ENCODE measurements around the gene ZNF408.

Gene ZNF408

DNA sequence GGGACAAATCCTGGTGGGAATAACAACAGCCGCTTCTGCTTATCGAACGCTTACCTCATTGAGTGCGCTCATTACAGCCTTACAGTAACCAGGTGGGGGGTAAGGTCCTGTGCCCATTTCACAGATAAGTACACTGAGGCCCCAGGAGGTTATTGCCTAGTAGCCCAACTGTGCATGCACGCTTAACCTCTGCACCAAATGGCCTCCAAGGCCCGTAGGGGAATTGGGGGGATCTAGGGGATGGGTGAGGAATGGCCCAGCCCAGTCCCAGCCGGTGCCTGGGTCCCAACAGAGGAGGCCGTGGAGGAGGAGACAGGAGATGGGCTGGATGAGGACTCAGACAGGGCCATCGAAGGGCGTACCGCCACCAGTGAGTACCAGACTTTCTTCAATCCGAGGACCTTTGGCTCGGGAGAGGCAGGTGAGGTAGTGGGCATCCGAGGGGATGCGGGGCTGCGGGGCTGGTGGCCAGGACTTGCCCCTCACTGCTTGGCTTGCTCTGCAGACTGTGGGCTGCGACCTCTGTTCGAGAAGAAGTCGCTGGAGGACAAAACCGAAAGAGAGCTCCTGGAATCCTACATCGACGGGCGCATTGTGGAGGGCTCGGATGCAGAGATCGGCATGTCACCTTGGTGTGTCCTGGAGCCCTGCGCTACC lies 25.5 kb downstream of the ZNF408 start:
- no peak for DNase-seq (ENCODE audit: low read depth in 2 of 2)

GRCh38 chr11:46727952-46728658 lies 27.3 kb downstream of the ZNF408 start:
- no peak for DNase-seq (ENCODE audit: low read depth in 2 of 2)

- no peak for DNase-seq (ENCODE audit: low read depth in 2 of 2)
Observed at GRCh38 chr11:46728659-46729040, 27.8 kb downstream of the ZNF408 start.

GRCh38 chr11:46729110-46730027 lies 28.5 kb downstream of the ZNF408 start:
- DNase-seq (ENCODE audit: low read depth in 2 of 2) = no peak

- no peak for DNase-seq (ENCODE audit: low read depth in 2 of 2)
Observed at GRCh38 chr11:46731545-46731944, 30.7 kb downstream of the ZNF408 start.

DNA sequence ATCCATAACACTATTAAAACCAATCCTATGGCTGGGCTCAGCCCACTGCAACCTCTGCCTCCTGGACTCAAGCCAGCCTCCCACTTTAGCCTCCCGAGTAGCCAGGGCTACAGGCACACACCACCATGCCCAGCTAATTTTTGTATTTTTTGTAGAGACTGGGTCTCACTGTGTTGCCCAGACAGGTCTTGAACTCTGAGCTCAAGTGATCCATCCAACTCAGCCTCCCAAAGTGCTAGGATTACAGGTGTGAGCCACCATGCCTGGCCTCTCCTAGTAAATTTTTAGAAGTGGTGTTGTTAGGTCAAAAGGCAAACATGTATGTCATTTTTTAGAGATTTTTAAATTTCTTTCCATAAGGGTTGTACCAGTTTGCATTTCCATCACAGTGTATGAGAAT lies 32.4 kb downstream of the ZNF408 start:
- DNase-seq (ENCODE audit: low read depth in 2 of 2) = no peak

DNA sequence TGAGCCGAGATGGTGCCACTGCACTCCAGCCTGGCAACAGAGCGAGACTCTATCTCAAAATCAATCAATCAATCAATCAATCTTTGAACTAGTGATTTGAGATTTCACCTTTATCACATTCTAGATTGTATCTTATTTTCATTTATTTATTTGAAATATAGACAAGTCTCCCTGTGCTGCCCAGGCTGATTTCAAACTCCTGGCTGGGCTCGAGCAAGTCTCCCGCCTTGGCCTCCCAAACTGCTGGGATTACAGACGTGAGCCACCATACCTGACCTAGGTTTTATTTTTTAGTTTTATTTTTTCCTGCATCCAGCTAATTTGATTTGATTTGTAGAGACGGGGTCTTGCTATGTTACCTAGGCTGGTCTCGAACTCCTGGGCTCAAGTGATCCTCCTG lies 35.3 kb downstream of the ZNF408 start:
- DNase-seq (ENCODE audit: low read depth in 2 of 2) = no peak

- no peak for DNase-seq (ENCODE audit: low read depth in 2 of 2)
Observed at GRCh38 chr11:46736615-46737014, 35.8 kb downstream of the ZNF408 start.

DNA sequence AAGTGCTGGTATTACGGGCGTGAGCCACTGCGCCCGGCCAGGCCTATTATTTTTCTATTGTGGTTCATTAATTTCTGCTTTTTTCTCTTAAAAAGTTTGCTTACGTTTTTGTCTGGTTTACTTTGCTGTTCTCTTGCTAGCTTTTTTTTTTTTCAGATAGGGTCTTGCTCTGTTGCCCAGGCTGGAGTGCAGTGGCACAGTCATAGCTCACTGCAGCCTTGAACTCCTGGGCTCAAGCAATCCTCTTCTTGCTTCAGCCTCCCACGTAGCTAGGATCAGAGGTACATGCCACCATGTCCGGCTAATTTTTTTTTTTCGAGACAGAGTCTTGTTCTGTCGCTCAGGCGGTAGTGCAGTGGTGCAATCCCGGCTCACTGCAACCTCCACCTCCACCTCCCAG lies 36.9 kb downstream of the ZNF408 start:
- no peak for DNase-seq (ENCODE audit: low read depth in 2 of 2)

GRCh38 chr11:46738887-46739286 lies 38.1 kb downstream of the ZNF408 start:
- DNase-seq (ENCODE audit: low read depth in 2 of 2) = no peak

DNA sequence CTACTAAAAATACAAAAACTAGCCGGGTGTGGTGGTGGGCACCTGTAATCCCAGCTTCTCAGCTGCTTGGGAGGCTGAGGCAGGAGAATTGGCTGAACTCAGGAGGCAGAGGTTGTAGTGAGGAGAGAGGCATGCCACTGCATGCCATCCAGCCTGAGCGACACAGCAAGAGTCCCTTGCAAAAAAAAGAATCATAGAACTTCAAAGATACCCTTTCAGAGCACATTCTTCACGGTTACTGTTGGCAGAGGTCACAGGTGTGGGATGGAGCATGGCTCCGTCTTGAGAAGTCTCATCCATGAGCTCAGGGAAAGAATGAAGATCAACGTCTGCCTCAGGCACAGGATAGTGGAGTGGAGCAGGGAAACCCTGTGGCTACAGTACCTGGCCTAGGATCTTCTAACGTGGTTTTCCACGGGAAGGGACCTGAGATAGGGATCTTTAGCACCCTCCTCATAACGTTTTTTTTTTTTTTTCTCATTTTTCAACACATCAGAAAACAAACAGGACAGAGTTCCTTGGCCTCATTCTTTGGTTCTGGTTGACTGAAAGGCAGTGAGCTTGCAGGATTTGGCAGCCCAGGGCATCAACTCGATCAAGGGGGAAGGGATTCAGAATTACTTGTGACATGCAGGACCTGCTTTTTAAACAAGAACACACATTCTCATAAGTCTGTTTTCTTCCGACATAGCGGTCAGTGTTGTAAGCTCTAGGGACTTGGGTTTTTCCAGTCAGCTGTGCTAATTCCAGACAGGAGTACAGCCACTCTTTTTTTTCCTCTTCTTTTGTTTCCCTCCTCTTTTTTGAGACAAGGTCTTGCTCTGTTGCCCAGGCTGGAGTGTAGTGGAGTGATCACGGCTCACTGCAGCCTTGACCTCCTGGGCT lies 41.0 kb downstream of the ZNF408 start:
- DNase-seq (ENCODE audit: low read depth in 2 of 2) = no peak

- no peak for DNase-seq (ENCODE audit: low read depth in 2 of 2)
Observed at GRCh38 chr11:46743043-46743442, 42.2 kb downstream of the ZNF408 start.

GRCh38 chr11:46743693-46744339 lies 43.0 kb downstream of the ZNF408 start:
- no peak for DNase-seq (ENCODE audit: low read depth in 2 of 2)

DNA sequence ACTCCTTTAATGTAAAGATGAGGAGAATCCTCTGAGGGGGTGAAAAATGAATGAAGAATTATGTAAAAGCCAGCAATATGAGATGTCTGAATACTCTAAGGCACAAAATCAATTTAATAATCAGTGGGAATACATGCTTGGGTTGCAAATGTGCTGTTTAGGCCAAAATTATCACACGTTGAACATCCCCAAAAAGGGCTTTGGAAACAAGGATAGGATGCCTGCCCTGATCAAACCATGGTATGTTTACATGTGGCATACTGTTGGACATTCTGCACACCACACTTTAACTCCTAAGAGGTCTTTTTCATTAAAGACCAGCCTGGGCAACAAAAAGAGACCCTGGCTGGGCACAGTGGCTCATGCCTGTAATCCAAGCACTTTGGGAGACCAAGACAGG lies 44.5 kb downstream of the ZNF408 start:
- no peak for DNase-seq (ENCODE audit: low read depth in 2 of 2)

DNA sequence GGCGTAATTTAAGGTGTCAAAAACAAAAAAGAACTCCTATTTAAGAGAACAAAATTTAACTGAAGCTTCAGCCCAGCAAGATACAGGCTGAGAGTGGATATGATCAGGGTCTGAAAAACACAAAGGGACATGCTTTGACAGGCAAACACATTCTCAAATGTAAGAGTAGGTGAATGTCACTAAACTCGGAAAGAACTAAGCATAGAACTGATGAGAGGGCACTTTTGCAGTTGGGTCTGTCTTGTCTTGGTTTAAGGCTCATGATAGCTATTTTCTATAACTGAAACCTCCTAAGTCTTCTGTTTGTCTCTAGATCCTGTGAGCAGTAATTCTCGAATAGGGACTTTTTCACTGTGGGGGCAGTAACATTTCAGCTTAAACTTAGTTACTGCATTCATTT lies 45.2 kb downstream of the ZNF408 start:
- DNase-seq (ENCODE audit: low read depth in 2 of 2) = no peak

DNA sequence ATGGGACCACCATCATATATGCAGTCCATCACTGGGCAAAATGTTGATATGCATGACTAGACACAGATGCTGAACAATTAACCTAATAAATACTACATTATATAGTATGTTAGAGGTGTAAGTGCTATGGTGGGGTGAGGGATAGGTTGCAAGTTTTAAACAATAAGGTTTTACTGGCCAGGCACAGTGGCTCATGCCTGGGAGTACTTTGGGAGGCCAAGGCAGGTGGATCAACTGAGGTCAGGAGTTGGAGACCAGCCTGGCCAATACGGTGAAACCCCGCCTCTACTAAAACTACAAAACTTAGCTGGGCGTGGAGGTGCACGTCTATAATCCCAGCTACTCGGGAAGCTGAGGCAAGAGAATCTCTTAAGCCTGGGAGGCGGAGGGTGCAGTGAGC lies 46.3 kb downstream of the ZNF408 start:
- no peak for DNase-seq (ENCODE audit: low read depth in 2 of 2)

All from stimulated activated CD8-positive, alpha-beta memory T cell treated with anti-CD3 and anti-CD28 coated beads, Interleukin-2, amount 100 ng/mL, for 48 hours (primary cell).